Hematopoietic multipotent progenitor cell treated with erythropoietin and hydrocortisone succinate and interleukin-3 and kit ligand, for 4 days (in vitro differentiated cells): ENCODE measurements around the gene NCAPG.

Experiments
- DNase-seq: peaks from one replicate; pipeline ENCODE4 v3.0.0-alpha.2; 2015

NCAPG gene

DNA sequence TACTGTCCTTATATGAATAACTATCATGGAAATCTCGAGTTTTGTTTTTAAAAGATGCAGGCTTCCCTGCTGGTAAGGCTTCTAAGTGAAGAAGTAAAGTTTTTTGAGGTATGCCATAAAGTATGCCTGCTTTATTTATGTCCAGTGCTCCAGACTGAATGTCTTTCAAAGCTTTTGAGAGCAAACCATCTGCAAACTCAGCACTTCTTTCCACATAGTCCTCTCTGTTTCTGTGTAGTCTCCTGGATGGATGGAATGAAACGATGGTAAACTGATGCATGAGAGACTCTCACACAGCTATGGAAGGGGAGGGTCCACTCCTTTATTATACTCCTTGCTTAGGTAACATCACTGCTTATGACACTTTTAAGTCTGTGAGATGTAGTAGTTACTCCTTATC lies 73.7 kb downstream of the NCAPG start:
- no peak for DNase-seq

- DNase-seq, result no peak
Observed at GRCh38 chr4:17889692-17890091, 78.9 kb downstream of the NCAPG start.

GRCh38 chr4:17894421-17894820 lies 83.6 kb downstream of the NCAPG start:
- no peak for DNase-seq
